HCT116 (cell line): ENCODE data around the gene HMX1. TPM values are rescaled to one million over a fixed set of nuclear protein-coding genes. Genes with fewer than 3 reads are reported as not detected.

Experiments used
- ATAC-seq: fragments of 200-7000 bp; cut with Tn5 transposase; 2 replicates; pipeline ENCODE4 v1.9.1; 2020; ENCODE audit warnings: mild to moderate bottlenecking, moderate library complexity
- BruUV-seq: library from RNA; stranded (reverse); fragments of 400-500 nt; replicated peaks from 2 replicates; lab custom pipeline; 2021; lab: Mats Ljungman, UMichigan
- CTCF ChIA-PET: fragments of 300-600 bp; sonication (Branson Sonifier 250); formaldehyde crosslinking; loops from one replicate; lab custom pipeline; 2021; ENCODE audit warnings: antibody characterized with exemption; lab: Charles Lee
- POLR2A ChIA-PET: fragments of 300-600, 350-600 bp; sonication (Branson Sonifier 250); formaldehyde crosslinking; loops from one replicate; lab custom pipeline; 2021; ENCODE audit warnings: antibody characterized with exemption; lab: Charles Lee
- RAD21 ChIA-PET, 2 experiments: fragments of 300-600 bp; sonication (Branson Sonifier 250); formaldehyde crosslinking; loops; one replicate each; lab custom pipeline; 2023; ENCODE audit warnings: low total read pairs in 2 of 2; ENCODE audit not compliant: uncharacterized antibody in 2 of 2, unreplicated experiment in 2 of 2, low non-redundant PET in 1 of 2; lab: Charles Lee
- DNase-seq: peaks from one replicate; pipeline ENCODE4 v3.0.0-alpha.2; 2010; ENCODE audit warnings: low read depth, low spot score
- H2AFZ ChIP-seq: fragments of 200-600 bp; shearing (Covaris generic), sonication (generic); 2 replicates; pipeline ENCODE4 v1.6.1; 2017; ENCODE audit warnings: low read depth, mixed run types, mixed read lengths, antibody characterized with exemption, low read length; ENCODE audit not compliant: poor library complexity, severe bottlenecking
- H3K27ac ChIP-seq: 2 replicates; pipeline ENCODE4 v1.5.1; 2012; ENCODE audit warnings: low read depth, low read length
- H3K27me3 ChIP-seq: fragments of 200-600 bp; sonication (generic); 2 replicates; pipeline ENCODE4 v1.6.1; 2016; ENCODE audit warnings: mixed run types, low read length, mixed read lengths; ENCODE audit not compliant: insufficient read depth
- H3K36me3 ChIP-seq, 2 experiments: fragments of 200-500 bp in 1 of 2; fragments of 200-600 bp in 1 of 2; sonication (Bioruptor generic) in 1 of 2; sonication (generic) in 1 of 2; 2 replicates each; pipeline versions ENCODE4 v1.5.1 to v1.6.1; 2014 to 2016; ENCODE audit warnings: low read length in 2 of 2, inconsistent platforms in 1 of 2, mixed read lengths in 1 of 2, mixed run types in 1 of 2; ENCODE audit not compliant: insufficient read depth in 2 of 2, control insufficient read depth in 1 of 2
- H3K4me1 ChIP-seq, 2 experiments: fragments of 200-600 bp in 1 of 2; sonication (generic) in 1 of 2; 2 replicates each; pipeline versions ENCODE4 v1.5.1 to v1.6.1; 2012 to 2017; ENCODE audit warnings: low read length in 2 of 2, inconsistent platforms in 1 of 2, mild to moderate bottlenecking in 1 of 2, mixed read lengths in 1 of 2, mixed run types in 1 of 2, moderate library complexity in 1 of 2; ENCODE audit not compliant: insufficient read depth in 2 of 2, control insufficient read depth in 1 of 2
- H3K4me2 ChIP-seq: fragments of 200-600 bp; sonication (generic); 2 replicates; pipeline ENCODE4 v1.6.1; 2017; ENCODE audit warnings: mixed run types, low read length, mixed read lengths
- H3K4me3 ChIP-seq, 2 experiments: fragments of 200-600 bp in 1 of 2; sonication (generic) in 1 of 2; replicated peaks in 1 of 2; 2 replicates each; pipeline ENCODE4 v1.5.1; 2011 to 2016; ENCODE audit warnings: low read length in 2 of 2, control low read depth in 1 of 2, low read depth in 1 of 2, mild to moderate bottlenecking in 1 of 2, mixed read lengths in 1 of 2, mixed run types in 1 of 2
- H3K79me2 ChIP-seq: fragments of 200-600 bp; sonication (generic); 2 replicates; pipeline ENCODE4 v1.6.1; 2017; ENCODE audit warnings: mild to moderate bottlenecking, mixed run types, low read length, moderate library complexity, mixed read lengths; ENCODE audit not compliant: insufficient read depth
- H3K9ac ChIP-seq: fragments of 200-600 bp; sonication (generic); 2 replicates; pipeline ENCODE4 v1.6.1; 2016; ENCODE audit warnings: low read length, mixed read lengths
- H3K9me2 ChIP-seq: fragments of 200-600 bp; sonication (generic), shearing (Covaris generic); 2 replicates; pipeline ENCODE4 v1.6.1; 2017; ENCODE audit warnings: mixed run types, mild to moderate bottlenecking, moderate library complexity; ENCODE audit not compliant: insufficient read depth
- H3K9me3 ChIP-seq, 2 experiments: fragments of 200-500 bp in 1 of 2; fragments of 200-600 bp in 1 of 2; sonication (Bioruptor generic) in 1 of 2; sonication (generic) in 1 of 2; 2 replicates each; pipeline ENCODE4 v1.6.1; 2014 to 2017; ENCODE audit warnings: low read length in 2 of 2, mixed read lengths in 2 of 2, inconsistent platforms in 1 of 2, low read depth in 1 of 2, mild to moderate bottlenecking in 1 of 2, mixed run types in 1 of 2, moderate library complexity in 1 of 2; ENCODE audit not compliant: control insufficient read depth in 1 of 2, insufficient read depth in 1 of 2
- H4K20me1 ChIP-seq: fragments of 200-600 bp; sonication (generic), shearing (Covaris generic); 2 replicates; pipeline ENCODE4 v1.6.1; 2017; ENCODE audit warnings: mixed run types, mild to moderate bottlenecking, moderate library complexity; ENCODE audit not compliant: insufficient read depth
- CBX3 ChIP-seq: IDR thresholded peaks from 2 replicates; pipeline ENCODE4 v1.6.1; 2012; ENCODE audit warnings: low read depth
- CEBPB ChIP-seq: IDR thresholded peaks from 2 replicates; pipeline ENCODE4 v1.6.1; 2012; ENCODE audit warnings: low read depth
- EZH2 ChIP-seq: fragments of 200-600 bp; sonication (generic); IDR thresholded peaks from 2 replicates; pipeline ENCODE4 v1.6.1; 2017; ENCODE audit warnings: antibody characterized with exemption, mixed run types
- EZH2phosphoT487 ChIP-seq: fragments of 200-600 bp; IDR thresholded peaks from 2 replicates; pipeline ENCODE4 v1.6.1; 2018; ENCODE audit warnings: antibody characterized with exemption, borderline replicate concordance
- FOSL1 ChIP-seq: IDR thresholded peaks from 2 replicates; pipeline ENCODE4 v1.6.1; 2012; ENCODE audit warnings: low read depth
- JUND ChIP-seq: IDR thresholded peaks from 2 replicates; pipeline ENCODE4 v1.6.1; 2012
- POLR2A ChIP-seq: IDR thresholded peaks from 2 replicates; pipeline ENCODE4 v1.7.0; 2011; ENCODE audit warnings: borderline replicate concordance; ENCODE audit not compliant: insufficient read depth, insufficient read length; ENCODE audit errors: extremely low read depth
- POLR2AphosphoS5 ChIP-seq: IDR thresholded peaks from 2 replicates; pipeline ENCODE4 v1.6.1; 2011; ENCODE audit warnings: mild to moderate bottlenecking, low read depth, low read length, moderate library complexity
- RAD21 ChIP-seq: IDR thresholded peaks from 2 replicates; pipeline ENCODE4 v1.6.1; 2012; ENCODE audit warnings: low read depth, mild to moderate bottlenecking
- SIN3A ChIP-seq: IDR thresholded peaks from 2 replicates; pipeline ENCODE4 v1.6.1; 2012; ENCODE audit warnings: low read depth
- SP1 ChIP-seq: IDR thresholded peaks from 2 replicates; pipeline ENCODE4 v1.6.1; 2012; ENCODE audit warnings: low read depth
- TCF7L2 ChIP-seq: IDR thresholded peaks from 2 replicates; pipeline ENCODE4 v1.7.0; 2011; ENCODE audit warnings: borderline replicate concordance, inconsistent platforms; ENCODE audit not compliant: insufficient read depth, insufficient read length; ENCODE audit errors: extremely low read depth
- YY1 ChIP-seq: IDR thresholded peaks from 2 replicates; pipeline ENCODE4 v1.6.1; 2011; ENCODE audit warnings: low read length, low read depth, moderate library complexity, mild to moderate bottlenecking; ENCODE audit not compliant: insufficient replicate concordance; ENCODE audit errors: extremely low read depth
- ZNF274 ChIP-seq: fragments of 200-500 bp; sonication (Bioruptor generic); IDR thresholded peaks from 2 replicates; pipeline ENCODE4 v1.6.1; 2014; ENCODE audit warnings: mild to moderate bottlenecking, low read depth, low read length, inconsistent platforms
- intact Hi-C: fragments of 100-400 bp; cut with micrococcal nuclease; formaldehyde crosslinking; loops from 2 replicates; pipeline ENCODE4 v1.10.0; 2022
- total RNA-seq: library from RNA; stranded (reverse); gene quantifications from one replicate; pipeline ENCODE4 v1.2.1, GENCODE V29; 2021; ENCODE audit not compliant: unreplicated experiment
- TF ChIP-seq, protein P1 (sequence below): IDR thresholded peaks from 2 replicates; pipeline ENCODE4 v1.6.1; 2012
- TF ChIP-seq, protein P2 (sequence below): IDR thresholded peaks from 2 replicates; pipeline ENCODE4 v1.6.1; 2012; ENCODE audit warnings: low read depth
- TF ChIP-seq, protein P3 (sequence below): IDR thresholded peaks from 2 replicates; pipeline ENCODE4 v1.6.1; 2011; ENCODE audit warnings: mild to moderate bottlenecking, low read length, moderate library complexity; ENCODE audit not compliant: insufficient replicate concordance; ENCODE audit errors: extremely low read depth

Gene HMX1
- total RNA-seq, 1 experiment from 2014 or later = 0.39 TPM

DNA sequence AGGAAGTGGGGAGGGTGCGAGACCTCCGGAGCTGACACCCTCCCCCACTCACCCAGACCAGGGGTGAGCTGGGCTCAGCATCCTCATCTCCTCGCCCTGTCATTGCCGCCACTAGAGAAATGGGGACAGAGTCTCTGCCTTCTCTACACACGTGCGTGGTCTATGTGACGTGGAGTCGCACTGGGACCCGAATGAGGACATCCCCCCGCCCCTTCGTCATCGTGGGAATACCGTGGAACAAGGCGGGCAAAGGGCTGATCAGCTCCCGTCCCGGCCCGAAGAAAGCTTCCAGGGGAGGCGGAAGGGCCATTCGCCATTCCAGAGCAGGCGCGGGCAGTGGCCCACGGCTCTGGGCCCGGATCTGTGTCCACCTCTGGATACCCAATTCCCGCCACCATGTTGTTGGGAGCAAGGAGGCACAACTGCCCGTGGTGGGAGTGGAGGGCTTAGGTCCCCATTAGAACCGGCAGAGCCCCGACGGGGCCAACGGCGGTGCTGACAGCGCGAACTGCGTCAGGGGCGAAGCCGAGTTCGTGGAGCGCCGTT is 12.0 kb downstream of the HMX1 start:
- ATAC-seq = no peak
- Histone ChIP-seq H3K4me2 (no peak overlapping the region), H4K20me1 (no peaks in the 10 kb centered on the region), H3K79me2 (no peaks in the 10 kb centered on the region), H3K4me3 (no peak overlapping the region), H3K9me3 (no peaks in the 10 kb centered on the region), H3K9me2 (no peaks in the 10 kb centered on the region), H3K27ac (no peak overlapping the region), H2AFZ (no peak overlapping the region), H3K9ac (no peak overlapping the region), H3K36me3 (no peaks in the 10 kb centered on the region), H3K4me1 (no peaks in the 10 kb centered on the region), H3K27me3 (no peaks in the 10 kb centered on the region)
- intact Hi-C loops = no loop called here
- BruUV-seq = no TSS peak
- no peak for DNase-seq
- ChIA-PET CTCF (no interaction called here), POLR2A (no interaction called here), RAD21 (no interaction called here)
- no peak for TF ChIP-seq TCF7L2
- TF ChIP-seq POLR2A = no peak
- no peak for TF ChIP-seq RAD21
- no peak for TF ChIP-seq CBX3
- no peak for TF ChIP-seq YY1
- TF ChIP-seq FOSL1 = no peak
- no peak for TF ChIP-seq ZNF274
- TF ChIP-seq SP1 = no peak
- TF ChIP-seq JUND = no peak
- no peak for TF ChIP-seq CEBPB
- TF ChIP-seq, protein P1, sequence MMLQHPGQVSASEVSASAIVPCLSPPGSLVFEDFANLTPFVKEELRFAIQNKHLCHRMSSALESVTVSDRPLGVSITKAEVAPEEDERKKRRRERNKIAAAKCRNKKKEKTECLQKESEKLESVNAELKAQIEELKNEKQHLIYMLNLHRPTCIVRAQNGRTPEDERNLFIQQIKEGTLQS = no peak
- no peak for TF ChIP-seq SIN3A
- TF ChIP-seq POLR2AphosphoS5 = no peak
- TF ChIP-seq EZH2phosphoT487 = no peak
- TF ChIP-seq, protein P2, sequence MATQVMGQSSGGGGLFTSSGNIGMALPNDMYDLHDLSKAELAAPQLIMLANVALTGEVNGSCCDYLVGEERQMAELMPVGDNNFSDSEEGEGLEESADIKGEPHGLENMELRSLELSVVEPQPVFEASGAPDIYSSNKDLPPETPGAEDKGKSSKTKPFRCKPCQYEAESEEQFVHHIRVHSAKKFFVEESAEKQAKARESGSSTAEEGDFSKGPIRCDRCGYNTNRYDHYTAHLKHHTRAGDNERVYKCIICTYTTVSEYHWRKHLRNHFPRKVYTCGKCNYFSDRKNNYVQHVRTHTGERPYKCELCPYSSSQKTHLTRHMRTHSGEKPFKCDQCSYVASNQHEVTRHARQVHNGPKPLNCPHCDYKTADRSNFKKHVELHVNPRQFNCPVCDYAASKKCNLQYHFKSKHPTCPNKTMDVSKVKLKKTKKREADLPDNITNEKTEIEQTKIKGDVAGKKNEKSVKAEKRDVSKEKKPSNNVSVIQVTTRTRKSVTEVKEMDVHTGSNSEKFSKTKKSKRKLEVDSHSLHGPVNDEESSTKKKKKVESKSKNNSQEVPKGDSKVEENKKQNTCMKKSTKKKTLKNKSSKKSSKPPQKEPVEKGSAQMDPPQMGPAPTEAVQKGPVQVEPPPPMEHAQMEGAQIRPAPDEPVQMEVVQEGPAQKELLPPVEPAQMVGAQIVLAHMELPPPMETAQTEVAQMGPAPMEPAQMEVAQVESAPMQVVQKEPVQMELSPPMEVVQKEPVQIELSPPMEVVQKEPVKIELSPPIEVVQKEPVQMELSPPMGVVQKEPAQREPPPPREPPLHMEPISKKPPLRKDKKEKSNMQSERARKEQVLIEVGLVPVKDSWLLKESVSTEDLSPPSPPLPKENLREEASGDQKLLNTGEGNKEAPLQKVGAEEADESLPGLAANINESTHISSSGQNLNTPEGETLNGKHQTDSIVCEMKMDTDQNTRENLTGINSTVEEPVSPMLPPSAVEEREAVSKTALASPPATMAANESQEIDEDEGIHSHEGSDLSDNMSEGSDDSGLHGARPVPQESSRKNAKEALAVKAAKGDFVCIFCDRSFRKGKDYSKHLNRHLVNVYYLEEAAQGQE = no peak
- no peak for TF ChIP-seq EZH2
- TF ChIP-seq, protein P3, sequence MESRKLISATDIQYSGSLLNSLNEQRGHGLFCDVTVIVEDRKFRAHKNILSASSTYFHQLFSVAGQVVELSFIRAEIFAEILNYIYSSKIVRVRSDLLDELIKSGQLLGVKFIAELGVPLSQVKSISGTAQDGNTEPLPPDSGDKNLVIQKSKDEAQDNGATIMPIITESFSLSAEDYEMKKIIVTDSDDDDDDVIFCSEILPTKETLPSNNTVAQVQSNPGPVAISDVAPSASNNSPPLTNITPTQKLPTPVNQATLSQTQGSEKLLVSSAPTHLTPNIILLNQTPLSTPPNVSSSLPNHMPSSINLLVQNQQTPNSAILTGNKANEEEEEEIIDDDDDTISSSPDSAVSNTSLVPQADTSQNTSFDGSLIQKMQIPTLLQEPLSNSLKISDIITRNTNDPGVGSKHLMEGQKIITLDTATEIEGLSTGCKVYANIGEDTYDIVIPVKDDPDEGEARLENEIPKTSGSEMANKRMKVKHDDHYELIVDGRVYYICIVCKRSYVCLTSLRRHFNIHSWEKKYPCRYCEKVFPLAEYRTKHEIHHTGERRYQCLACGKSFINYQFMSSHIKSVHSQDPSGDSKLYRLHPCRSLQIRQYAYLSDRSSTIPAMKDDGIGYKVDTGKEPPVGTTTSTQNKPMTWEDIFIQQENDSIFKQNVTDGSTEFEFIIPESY = no peak
